Liver (tissue), 9 donors: Measurements from ENCODE around the gene IKBKG. TPM values are rescaled to one million over a fixed set of nuclear protein-coding genes. Genes with fewer than 3 reads are reported as not detected.

Source experiments
- DNase-seq: peaks from one replicate; pipeline ENCODE4 v3.0.0-alpha.2; 2017; ENCODE audit warnings: low spot score
- H3K27ac ChIP-seq, 2 donors: one replicate each; pipeline ENCODE4 v1.7.0; 2013; ENCODE audit warnings: inconsistent platforms in 2 of 2, low read length in 2 of 2, control low read depth in 1 of 2, low read depth in 1 of 2, mild to moderate bottlenecking in 1 of 2
- H3K27me3 ChIP-seq, 4 donors: one replicate each; pipeline versions ENCODE4 v1.6.1 to v1.7.0; 2013; ENCODE audit warnings: low read length in 3 of 4, inconsistent platforms in 1 of 4, mild to moderate bottlenecking in 1 of 4, moderate library complexity in 1 of 4; ENCODE audit not compliant: control insufficient read depth in 4 of 4, insufficient read depth in 4 of 4
- H3K36me3 ChIP-seq, 4 donors: one replicate each; pipeline versions ENCODE4 v1.6.1 to v1.7.0; 2013; ENCODE audit warnings: low read length in 3 of 4, mild to moderate bottlenecking in 3 of 4, low read depth in 1 of 4, moderate library complexity in 1 of 4; ENCODE audit not compliant: control insufficient read depth in 4 of 4, insufficient read depth in 3 of 4
- H3K4me1 ChIP-seq, 4 donors: one replicate each; pipeline versions ENCODE4 v1.6.1 to v1.7.0; 2013; ENCODE audit warnings: low read length in 3 of 4, mild to moderate bottlenecking in 3 of 4, moderate library complexity in 1 of 4; ENCODE audit not compliant: control insufficient read depth in 4 of 4, insufficient read depth in 4 of 4
- H3K4me3 ChIP-seq, 3 donors: one replicate each; pipeline versions ENCODE4 v1.6.1 to v1.7.0; 2013; ENCODE audit warnings: low read length in 3 of 3, control low read depth in 1 of 3, low read depth in 1 of 3, mild to moderate bottlenecking in 1 of 3
- H3K9ac ChIP-seq, 2 donors: one replicate each; pipeline ENCODE4 v1.7.0; 2013; ENCODE audit warnings: low read length in 2 of 2, mild to moderate bottlenecking in 2 of 2, moderate library complexity in 2 of 2, control low read depth in 1 of 2, low read depth in 1 of 2
- H3K9me3 ChIP-seq, 4 donors: one replicate each; pipeline versions ENCODE4 v1.6.1 to v1.7.0; 2013; ENCODE audit warnings: low read length in 3 of 4; ENCODE audit not compliant: control insufficient read depth in 4 of 4
- EGR1 ChIP-seq, 2 donors: IDR thresholded peaks; 2 replicates each; pipeline ENCODE4 v1.6.1; 2016 to 2018; ENCODE audit warnings: antibody characterized with exemption in 2 of 2, low read depth in 2 of 2
- FOXA2 ChIP-seq: IDR thresholded peaks from 2 replicates; pipeline ENCODE4 v1.6.1; 2016; ENCODE audit warnings: antibody characterized with exemption
- GABPA ChIP-seq, 2 donors: IDR thresholded peaks in 1 of 2; conservative IDR thresholded peaks in 1 of 2; 2 replicates each; pipeline ENCODE4 v1.6.1; 2016; ENCODE audit warnings: antibody characterized with exemption in 2 of 2, mild to moderate bottlenecking in 1 of 2, moderate library complexity in 1 of 2
- HNF4A ChIP-seq, 2 donors: conservative IDR thresholded peaks; 2 replicates each; pipeline ENCODE4 v1.6.1; 2016; ENCODE audit warnings: antibody characterized with exemption in 2 of 2, mild to moderate bottlenecking in 2 of 2
- JUND ChIP-seq, 2 donors: IDR thresholded peaks; 2 replicates each; pipeline ENCODE4 v1.6.1; 2016; ENCODE audit warnings: antibody characterized with exemption in 2 of 2
- RAD21 ChIP-seq, 2 donors: IDR thresholded peaks; 2 replicates each; pipeline ENCODE4 v1.6.1; 2016; ENCODE audit warnings: antibody characterized with exemption in 2 of 2, mild to moderate bottlenecking in 2 of 2
- RXRA ChIP-seq, 2 donors: IDR thresholded peaks; 2 replicates each; pipeline ENCODE4 v1.6.1; 2017 to 2018; ENCODE audit warnings: antibody characterized with exemption in 2 of 2, mild to moderate bottlenecking in 1 of 2
- SP1 ChIP-seq: IDR thresholded peaks from 2 replicates; pipeline ENCODE4 v1.6.1; 2018; ENCODE audit warnings: antibody characterized with exemption, mild to moderate bottlenecking
- YY1 ChIP-seq: IDR thresholded peaks from 2 replicates; pipeline ENCODE4 v1.6.1; 2016; ENCODE audit warnings: antibody characterized with exemption, mild to moderate bottlenecking
- WGBS: extraction: QIAGEN DNeasy Blood & Tissue Kit; methylation state at CpG from one replicate; pipeline ENCODE4 v1.1.7; 2013; 5-methylcytosine and 5-hydroxymethylcytosine counted together
- polyA plus RNA-seq, 2 donors: library from polyadenylated mRNA; stranded (reverse) in 1 of 2; unstranded in 1 of 2; fragments of 200-250 nt in 1 of 2; fragments of >200 nt in 1 of 2; fragmentation: Nextera tagmentation in 1 of 2; extraction: Ambion mirVana in 1 of 2; gene quantifications; one replicate each; pipeline versions ENCODE4 v1.2.1 to v1.2.3, GENCODE V29; 2013 to 2015
- total RNA-seq, 2 donors: library from RNA; depleted of rRNA; stranded (reverse); fragments of >200 nt; gene quantifications; one replicate each; pipeline ENCODE4 v1.2.3, GENCODE V29; 2014
- TF ChIP-seq, protein P1 (sequence below): IDR thresholded peaks from 2 replicates; pipeline ENCODE4 v1.6.1; 2016; ENCODE audit warnings: antibody characterized with exemption
- TF ChIP-seq, protein P2 (sequence below): fragments of 150-350 bp; IDR thresholded peaks from 2 replicates; pipeline ENCODE4 v1.5.1; 2017; ENCODE audit warnings: improper control_type of control experiment, low read depth, low read length; ENCODE audit not compliant: missing input control
- TF ChIP-seq, protein P3 (sequence below): IDR thresholded peaks from 2 replicates; pipeline ENCODE4 v1.6.1; 2016; ENCODE audit warnings: antibody characterized with exemption
- donor health status: healthy.
- donor health status: healthy.
- donor health status: healthy.
- donor health status: healthy.
- donor health status: healthy.

IKBKG gene
- total and polyA plus RNA-seq, 4 donors: 17.1 to 74.1 (median 36.0) TPM

DNA sequence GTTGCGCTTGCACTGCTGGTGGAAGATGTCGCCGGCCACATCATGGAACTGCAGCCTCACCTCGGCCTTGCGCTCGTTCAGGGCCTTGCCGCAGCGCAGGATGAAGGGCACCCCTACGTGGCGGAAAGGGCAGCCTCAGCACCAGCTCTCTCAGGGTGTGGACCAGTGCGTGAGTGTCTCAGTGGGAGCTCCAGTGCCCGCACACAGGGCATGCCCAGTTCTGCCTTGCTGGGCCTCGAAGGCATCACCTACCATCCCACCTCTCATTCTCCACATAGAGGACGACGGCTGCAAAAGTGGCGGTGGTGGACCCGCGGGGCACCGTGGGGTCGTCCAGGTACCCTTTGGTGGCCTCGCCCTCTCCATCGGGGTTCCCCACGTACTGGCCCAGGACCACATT lies 14.7 kb upstream of the IKBKG start:
- 97% methylated on average over 23 of the region's 23 CpGs for WGBS
- H3K9me3 ChIP-seq: no peaks in the 10 kb centered on the region
- H3K4me1 ChIP-seq: peaks cover 2 to 10% (median 6%) of the 10 kb centered on the region in 4 donors
- no peak overlapping the region for H3K27ac ChIP-seq
- TF ChIP-seq FOXA2 (no peak), HNF4A (conservative IDR thresholded peaks at IDR 0.05) (no peak), YY1 (no peak), RAD21 (IDR thresholded peaks at IDR 0.05) (no peak)
- TF ChIP-seq, protein P1, sequence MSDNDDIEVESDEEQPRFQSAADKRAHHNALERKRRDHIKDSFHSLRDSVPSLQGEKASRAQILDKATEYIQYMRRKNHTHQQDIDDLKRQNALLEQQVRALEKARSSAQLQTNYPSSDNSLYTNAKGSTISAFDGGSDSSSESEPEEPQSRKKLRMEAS: no peak
- TF ChIP-seq, protein P2, sequence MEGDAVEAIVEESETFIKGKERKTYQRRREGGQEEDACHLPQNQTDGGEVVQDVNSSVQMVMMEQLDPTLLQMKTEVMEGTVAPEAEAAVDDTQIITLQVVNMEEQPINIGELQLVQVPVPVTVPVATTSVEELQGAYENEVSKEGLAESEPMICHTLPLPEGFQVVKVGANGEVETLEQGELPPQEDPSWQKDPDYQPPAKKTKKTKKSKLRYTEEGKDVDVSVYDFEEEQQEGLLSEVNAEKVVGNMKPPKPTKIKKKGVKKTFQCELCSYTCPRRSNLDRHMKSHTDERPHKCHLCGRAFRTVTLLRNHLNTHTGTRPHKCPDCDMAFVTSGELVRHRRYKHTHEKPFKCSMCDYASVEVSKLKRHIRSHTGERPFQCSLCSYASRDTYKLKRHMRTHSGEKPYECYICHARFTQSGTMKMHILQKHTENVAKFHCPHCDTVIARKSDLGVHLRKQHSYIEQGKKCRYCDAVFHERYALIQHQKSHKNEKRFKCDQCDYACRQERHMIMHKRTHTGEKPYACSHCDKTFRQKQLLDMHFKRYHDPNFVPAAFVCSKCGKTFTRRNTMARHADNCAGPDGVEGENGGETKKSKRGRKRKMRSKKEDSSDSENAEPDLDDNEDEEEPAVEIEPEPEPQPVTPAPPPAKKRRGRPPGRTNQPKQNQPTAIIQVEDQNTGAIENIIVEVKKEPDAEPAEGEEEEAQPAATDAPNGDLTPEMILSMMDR: no peak
- no peak overlapping the region for H3K4me3 ChIP-seq
- no peak overlapping the region for H3K9ac ChIP-seq
- H3K36me3 ChIP-seq: no peaks in the 10 kb centered on the region
- no peak for DNase-seq
- H3K27me3 ChIP-seq: no peaks in the 10 kb centered on the region

DNA sequence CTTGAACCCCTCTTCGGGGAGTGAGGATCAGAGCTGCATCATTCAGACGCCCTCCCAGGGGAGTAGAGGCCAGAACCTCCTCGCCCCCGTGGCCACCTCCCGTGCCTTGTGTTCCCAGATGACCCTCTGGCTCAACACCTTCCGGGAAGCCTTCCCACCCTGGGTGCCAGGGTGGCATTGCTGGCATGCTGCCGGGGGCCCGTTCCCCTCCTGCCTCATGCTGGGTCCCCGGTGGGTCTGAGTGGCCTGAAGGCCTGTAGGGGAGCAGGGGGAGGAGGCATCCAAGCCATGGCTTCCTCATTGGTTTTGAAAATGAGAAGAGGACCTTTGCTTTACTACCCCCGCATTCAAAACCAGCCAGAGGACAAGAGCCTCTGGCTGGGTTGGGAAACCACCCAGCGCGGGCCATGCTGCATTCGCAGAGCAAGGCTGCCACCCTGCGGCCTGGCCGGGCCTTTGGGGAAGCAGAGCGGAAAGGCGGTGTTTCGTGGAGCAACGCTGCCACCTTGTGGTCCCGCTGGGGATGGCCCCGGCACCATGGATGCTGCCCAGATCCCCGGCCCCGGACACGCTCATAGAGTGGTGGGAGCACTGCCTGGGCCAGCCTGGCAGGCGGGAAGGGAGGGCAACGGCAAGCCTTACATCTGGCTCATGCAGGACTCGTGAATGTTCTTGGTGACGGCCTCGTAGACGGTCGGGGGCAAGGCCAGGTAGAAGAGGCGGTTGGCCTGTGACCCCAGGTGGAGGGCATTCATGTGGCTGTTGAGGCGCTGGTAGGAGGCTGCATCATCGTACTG lies 12.7 kb upstream of the IKBKG start:
- no peaks in the 10 kb centered on the region for H3K9me3 ChIP-seq
- H3K27ac ChIP-seq: peak overlapping the region in 1 of 2 donors; percentile 54
- H3K4me1 ChIP-seq: peaks cover 2 to 10% (median 6%) of the 10 kb centered on the region in 4 donors
- no peaks in the 10 kb centered on the region for H3K36me3 ChIP-seq
- H3K27me3 ChIP-seq: no peaks in the 10 kb centered on the region
- TF ChIP-seq RAD21 (IDR thresholded peaks at IDR 0.05) (peak; percentile 100), EGR1 (IDR thresholded peaks at IDR 0.05; ENCODE audit: low read depth in 2 of 2) (no peak), GABPA (IDR thresholded peaks at IDR 0.05 in 1 of 2, conservative IDR thresholded peaks at IDR 0.05 in 1 of 2) (no peak), JUND (IDR thresholded peaks at IDR 0.05) (no peak), FOXA2 (no peak), SP1 (peak; percentile 23), RXRA (IDR thresholded peaks at IDR 0.05) (peak; percentile 37 to 39)
- TF ChIP-seq, protein P2: peak; percentile 100
- TF ChIP-seq, protein P3, sequence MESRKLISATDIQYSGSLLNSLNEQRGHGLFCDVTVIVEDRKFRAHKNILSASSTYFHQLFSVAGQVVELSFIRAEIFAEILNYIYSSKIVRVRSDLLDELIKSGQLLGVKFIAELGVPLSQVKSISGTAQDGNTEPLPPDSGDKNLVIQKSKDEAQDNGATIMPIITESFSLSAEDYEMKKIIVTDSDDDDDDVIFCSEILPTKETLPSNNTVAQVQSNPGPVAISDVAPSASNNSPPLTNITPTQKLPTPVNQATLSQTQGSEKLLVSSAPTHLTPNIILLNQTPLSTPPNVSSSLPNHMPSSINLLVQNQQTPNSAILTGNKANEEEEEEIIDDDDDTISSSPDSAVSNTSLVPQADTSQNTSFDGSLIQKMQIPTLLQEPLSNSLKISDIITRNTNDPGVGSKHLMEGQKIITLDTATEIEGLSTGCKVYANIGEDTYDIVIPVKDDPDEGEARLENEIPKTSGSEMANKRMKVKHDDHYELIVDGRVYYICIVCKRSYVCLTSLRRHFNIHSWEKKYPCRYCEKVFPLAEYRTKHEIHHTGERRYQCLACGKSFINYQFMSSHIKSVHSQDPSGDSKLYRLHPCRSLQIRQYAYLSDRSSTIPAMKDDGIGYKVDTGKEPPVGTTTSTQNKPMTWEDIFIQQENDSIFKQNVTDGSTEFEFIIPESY: no peak
- 19% methylated on average over 34 of the region's 34 CpGs for whole genome bisulfite sequencing
- DNase-seq: peak; percentile 89
- H3K9ac ChIP-seq: no peak overlapping the region
- no peak overlapping the region for H3K4me3 ChIP-seq
